Measurements from ENCODE around the gene HOXA4.

DNA sequence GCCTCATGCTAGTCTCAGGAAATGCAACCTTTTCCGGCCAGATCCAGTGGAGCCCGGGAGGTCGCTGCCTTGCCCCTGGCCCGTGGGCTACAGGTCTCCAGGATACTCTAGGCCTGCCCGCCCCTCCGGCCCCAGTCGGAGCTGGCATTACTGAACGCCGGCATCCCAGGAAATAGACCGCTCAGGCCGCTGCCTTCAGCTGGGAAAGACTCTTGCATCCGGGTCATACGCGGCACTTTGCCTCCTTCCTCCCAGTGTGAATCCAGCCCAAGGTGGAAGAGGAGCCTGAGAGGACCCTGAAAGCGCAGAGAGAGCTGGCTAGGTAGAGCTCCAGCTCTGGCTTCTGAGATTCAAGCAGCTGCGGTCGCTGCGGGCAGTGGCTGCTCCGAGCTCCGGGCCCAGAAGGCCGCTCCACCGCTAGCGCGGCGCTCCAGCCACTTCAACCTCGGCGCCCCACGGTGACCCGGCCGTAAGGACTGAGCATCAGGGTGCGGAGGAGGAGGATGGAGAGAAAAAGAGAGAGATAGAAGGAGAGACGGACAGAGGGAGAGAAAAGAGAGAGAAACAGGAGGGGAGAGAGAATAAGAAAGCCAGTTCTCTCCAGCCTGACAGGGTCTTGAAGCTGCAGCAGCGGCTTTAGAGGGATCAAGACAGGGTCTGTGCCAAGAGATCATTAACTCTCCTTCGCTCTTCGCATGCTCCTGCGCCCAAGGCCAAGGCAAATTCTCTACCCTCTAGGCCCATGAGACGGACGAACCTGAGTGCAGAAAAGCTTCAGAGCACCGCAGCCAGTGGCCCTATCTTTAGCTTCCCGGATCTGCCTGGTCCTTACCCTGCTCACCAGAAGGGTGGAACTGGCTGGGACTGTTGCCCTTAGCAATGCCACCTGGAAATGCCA is 45.3 kb upstream of the HOXA4 start:
- TF ChIP-seq, protein P1, sequence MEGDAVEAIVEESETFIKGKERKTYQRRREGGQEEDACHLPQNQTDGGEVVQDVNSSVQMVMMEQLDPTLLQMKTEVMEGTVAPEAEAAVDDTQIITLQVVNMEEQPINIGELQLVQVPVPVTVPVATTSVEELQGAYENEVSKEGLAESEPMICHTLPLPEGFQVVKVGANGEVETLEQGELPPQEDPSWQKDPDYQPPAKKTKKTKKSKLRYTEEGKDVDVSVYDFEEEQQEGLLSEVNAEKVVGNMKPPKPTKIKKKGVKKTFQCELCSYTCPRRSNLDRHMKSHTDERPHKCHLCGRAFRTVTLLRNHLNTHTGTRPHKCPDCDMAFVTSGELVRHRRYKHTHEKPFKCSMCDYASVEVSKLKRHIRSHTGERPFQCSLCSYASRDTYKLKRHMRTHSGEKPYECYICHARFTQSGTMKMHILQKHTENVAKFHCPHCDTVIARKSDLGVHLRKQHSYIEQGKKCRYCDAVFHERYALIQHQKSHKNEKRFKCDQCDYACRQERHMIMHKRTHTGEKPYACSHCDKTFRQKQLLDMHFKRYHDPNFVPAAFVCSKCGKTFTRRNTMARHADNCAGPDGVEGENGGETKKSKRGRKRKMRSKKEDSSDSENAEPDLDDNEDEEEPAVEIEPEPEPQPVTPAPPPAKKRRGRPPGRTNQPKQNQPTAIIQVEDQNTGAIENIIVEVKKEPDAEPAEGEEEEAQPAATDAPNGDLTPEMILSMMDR (IDR thresholded peaks at IDR 0.05): no peak
- TF ChIP-seq POLR2A (IDR thresholded peaks at IDR 0.05): no peak
